ENCODE data around the gene SLC15A3.

The SLC15A3 gene

GRCh38 chr11:60937811-60938210, 14.2 kb downstream of the SLC15A3 start (continued):
- TF ChIP-seq PATZ1 (CRISPR knock-in tag; IDR thresholded peaks at IDR 0.05; ENCODE audit: borderline replicate concordance): no peak

- ATAC-seq: no peak
- TF ChIP-seq ISL1 (CRISPR knock-in tag; IDR thresholded peaks at IDR 0.05): no peak
- no peak for TF ChIP-seq BACH2 (CRISPR knock-in tag; IDR thresholded peaks at IDR 0.05; ENCODE audit: borderline replicate concordance)
- no peak for TF ChIP-seq ZFP3 (CRISPR knock-in tag; IDR thresholded peaks at IDR 0.05)
- no peak for TF ChIP-seq ZNF8 (CRISPR knock-in tag; IDR thresholded peaks at IDR 0.05)
- no peak for TF ChIP-seq PPARA (CRISPR knock-in tag; IDR thresholded peaks at IDR 0.05; ENCODE audit: borderline replicate concordance)
- no peak for TF ChIP-seq CREB5 (CRISPR knock-in tag; IDR thresholded peaks at IDR 0.05; ENCODE audit: low read depth)
- no peak for TF ChIP-seq RARB (CRISPR knock-in tag; IDR thresholded peaks at IDR 0.05)
- no peak for TF ChIP-seq SNAI2 (CRISPR knock-in tag; IDR thresholded peaks at IDR 0.05)
- no peak for TF ChIP-seq TCF4 (CRISPR knock-in tag; IDR thresholded peaks at IDR 0.05; ENCODE audit: borderline replicate concordance)
- TF ChIP-seq ZNF70 (CRISPR knock-in tag; IDR thresholded peaks at IDR 0.05): no peak
- TF ChIP-seq GLIS3 (CRISPR knock-in tag; IDR thresholded peaks at IDR 0.05): no peak
- no peak for TF ChIP-seq CSDC2 (CRISPR knock-in tag; IDR thresholded peaks at IDR 0.05)
- TF ChIP-seq OSR1 (CRISPR knock-in tag; IDR thresholded peaks at IDR 0.05): no peak
- TF ChIP-seq ZC3H10 (CRISPR knock-in tag; IDR thresholded peaks at IDR 0.05): no peak
- TF ChIP-seq POU6F1 (CRISPR knock-in tag; IDR thresholded peaks at IDR 0.05; ENCODE audit: borderline replicate concordance, low read depth): no peak
- no peak for TF ChIP-seq ZFP30 (CRISPR knock-in tag; IDR thresholded peaks at IDR 0.05)
- TF ChIP-seq TOX (CRISPR knock-in tag; IDR thresholded peaks at IDR 0.05; ENCODE audit: borderline replicate concordance): no peak
These were observed 14.8 kb downstream of the SLC15A3 start for GRCh38 chr11:60937144-60937527.

- TF ChIP-seq PPARA (CRISPR knock-in tag; IDR thresholded peaks at IDR 0.05; ENCODE audit: borderline replicate concordance): no peak
- TF ChIP-seq TOX (CRISPR knock-in tag; IDR thresholded peaks at IDR 0.05; ENCODE audit: borderline replicate concordance): no peak
- TF ChIP-seq CSDC2 (CRISPR knock-in tag; IDR thresholded peaks at IDR 0.05): no peak
- TF ChIP-seq TCF4 (CRISPR knock-in tag; IDR thresholded peaks at IDR 0.05; ENCODE audit: borderline replicate concordance): no peak
- no peak for TF ChIP-seq ESRRG (CRISPR knock-in tag; IDR thresholded peaks at IDR 0.05)
- no peak for TF ChIP-seq ZC3H10 (CRISPR knock-in tag; IDR thresholded peaks at IDR 0.05)
- no peak for TF ChIP-seq POU6F1 (CRISPR knock-in tag; IDR thresholded peaks at IDR 0.05; ENCODE audit: borderline replicate concordance, low read depth)
- no peak for TF ChIP-seq ZFP30 (CRISPR knock-in tag; IDR thresholded peaks at IDR 0.05)
- TF ChIP-seq OSR1 (CRISPR knock-in tag; IDR thresholded peaks at IDR 0.05): no peak
- TF ChIP-seq RARB (CRISPR knock-in tag; IDR thresholded peaks at IDR 0.05): no peak
- no peak for TF ChIP-seq CREB5 (CRISPR knock-in tag; IDR thresholded peaks at IDR 0.05; ENCODE audit: low read depth)
- no peak for TF ChIP-seq ZNF8 (CRISPR knock-in tag; IDR thresholded peaks at IDR 0.05)
- no peak for TF ChIP-seq ARNTL (CRISPR knock-in tag; IDR thresholded peaks at IDR 0.05; ENCODE audit: borderline replicate concordance, low read depth)
- no peak for TF ChIP-seq ZNF565 (CRISPR knock-in tag; conservative IDR thresholded peaks at IDR 0.05; ENCODE audit: low read depth)
- TF ChIP-seq ZFP3 (CRISPR knock-in tag; IDR thresholded peaks at IDR 0.05): no peak
- TF ChIP-seq SNAI2 (CRISPR knock-in tag; IDR thresholded peaks at IDR 0.05): no peak
- TF ChIP-seq BACH2 (CRISPR knock-in tag; IDR thresholded peaks at IDR 0.05; ENCODE audit: borderline replicate concordance): no peak
These were observed 15.4 kb downstream of the SLC15A3 start for GRCh38 chr11:60936467-60937143.

More at GRCh38 chr11:60936467-60937143, 15.4 kb downstream of the SLC15A3 start:
- no peak for ATAC-seq
